Mesenchymal stem cell (in vitro differentiated cells and primary cell): ENCODE data around the gene STX16.

ENCODE experiments used
- DNase-seq: peaks from one replicate; pipeline ENCODE4 v3.0.0-alpha.2; 2013
- H2AFZ ChIP-seq: one replicate; pipeline ENCODE4 v1.6.1; 2013; ENCODE audit warnings: low read depth, mild to moderate bottlenecking, control low read depth, inconsistent platforms, low read length, moderate library complexity
- H2AK5ac ChIP-seq: 2 replicates; pipeline ENCODE4 v1.6.1; 2013; ENCODE audit warnings: low read length, moderate library complexity, mild to moderate bottlenecking, inconsistent platforms; ENCODE audit not compliant: severe bottlenecking
- H2BK120ac ChIP-seq: one replicate; pipeline ENCODE4 v1.6.1; 2013; ENCODE audit warnings: low read depth, mild to moderate bottlenecking, inconsistent platforms, low read length, moderate library complexity
- H2BK12ac ChIP-seq, 2 experiments: one replicate each; pipeline ENCODE4 v1.6.1; 2013; ENCODE audit warnings: inconsistent platforms in 2 of 2, low read length in 2 of 2, mild to moderate bottlenecking in 2 of 2, moderate library complexity in 2 of 2, control low read depth in 1 of 2
- H2BK15ac ChIP-seq: one replicate; pipeline ENCODE4 v1.6.1; 2013; ENCODE audit warnings: mild to moderate bottlenecking, low read depth, inconsistent platforms; ENCODE audit not compliant: poor library complexity, severe bottlenecking
- H2BK5ac ChIP-seq: 2 replicates; pipeline ENCODE4 v1.6.1; 2013; ENCODE audit warnings: low read depth, mild to moderate bottlenecking, low read length, control low read depth, inconsistent platforms; ENCODE audit not compliant: poor library complexity, severe bottlenecking
- H3K14ac ChIP-seq, 2 experiments: one replicate each; pipeline ENCODE4 v1.6.1; 2013; ENCODE audit warnings: inconsistent platforms in 2 of 2, low read length in 2 of 2, control low read depth in 1 of 2, mild to moderate bottlenecking in 1 of 2, moderate library complexity in 1 of 2
- H3K18ac ChIP-seq, 2 experiments: one replicate each; pipeline ENCODE4 v1.6.1; 2013; ENCODE audit warnings: inconsistent platforms in 2 of 2, low read length in 2 of 2, control low read depth in 1 of 2, low read depth in 1 of 2, mild to moderate bottlenecking in 1 of 2
- H3K23ac ChIP-seq, 2 experiments: one replicate each; pipeline ENCODE4 v1.6.1; 2013; ENCODE audit warnings: inconsistent platforms in 2 of 2, low read length in 2 of 2, mild to moderate bottlenecking in 2 of 2, moderate library complexity in 2 of 2, control low read depth in 1 of 2
- H3K27ac ChIP-seq: 2 replicates; pipeline ENCODE4 v1.5.1; 2013; ENCODE audit warnings: mild to moderate bottlenecking, moderate library complexity, low read length, control low read depth, inconsistent platforms; ENCODE audit not compliant: poor library complexity, severe bottlenecking
- H3K27me3 ChIP-seq, 2 experiments: 2 replicates each; pipeline versions ENCODE4 v1.6.1 to v1.7.0; 2013; ENCODE audit warnings: low read length in 2 of 2, mild to moderate bottlenecking in 2 of 2, moderate library complexity in 2 of 2, control low read depth in 1 of 2, inconsistent platforms in 1 of 2; ENCODE audit not compliant: control insufficient read depth in 1 of 2, insufficient read depth in 1 of 2
- H3K36me3 ChIP-seq, 2 experiments: 2 replicates each; pipeline versions ENCODE4 v1.6.1 to v1.7.0; 2013; ENCODE audit warnings: low read length in 2 of 2, control low read depth in 1 of 2, inconsistent platforms in 1 of 2, low read depth in 1 of 2, mild to moderate bottlenecking in 1 of 2; ENCODE audit not compliant: insufficient read depth in 2 of 2, control insufficient read depth in 1 of 2
- H3K4ac ChIP-seq, 2 experiments: one replicate each; pipeline ENCODE4 v1.6.1; 2013; ENCODE audit warnings: inconsistent platforms in 2 of 2, low read length in 2 of 2, mild to moderate bottlenecking in 2 of 2, moderate library complexity in 2 of 2, control low read depth in 1 of 2, low read depth in 1 of 2
- H3K4me1 ChIP-seq: 2 replicates; pipeline ENCODE4 v1.6.1; 2013; ENCODE audit warnings: low read depth, low read length, control low read depth; ENCODE audit not compliant: control insufficient read depth, insufficient read depth
- H3K4me2 ChIP-seq: 2 replicates; pipeline ENCODE4 v1.6.1; 2013; ENCODE audit warnings: low read length, mild to moderate bottlenecking, inconsistent platforms; ENCODE audit not compliant: poor library complexity, severe bottlenecking
- H3K4me3 ChIP-seq, 2 experiments: 2 replicates each; pipeline versions ENCODE4 v1.5.1 to v1.7.0; 2013; ENCODE audit warnings: low read length in 2 of 2, mild to moderate bottlenecking in 2 of 2, control low read depth in 1 of 2, low read depth in 1 of 2; ENCODE audit not compliant: insufficient read depth in 1 of 2
- H3K79me1 ChIP-seq: replicated peaks from 2 replicates; pipeline ENCODE4 v1.6.1; 2013; ENCODE audit warnings: mild to moderate bottlenecking, control low read depth, low read length, inconsistent platforms; ENCODE audit not compliant: poor library complexity, severe bottlenecking
- H3K9ac ChIP-seq: 2 replicates; pipeline ENCODE4 v1.7.0; 2013; ENCODE audit warnings: mild to moderate bottlenecking, low read length, moderate library complexity
- H3K9me3 ChIP-seq: 2 replicates; pipeline ENCODE4 v1.7.0; 2013; ENCODE audit warnings: mild to moderate bottlenecking, low read length; ENCODE audit not compliant: control insufficient read depth
- H4K8ac ChIP-seq: one replicate; pipeline ENCODE4 v1.6.1; 2013; ENCODE audit warnings: inconsistent platforms, mild to moderate bottlenecking, low read length, moderate library complexity
- H4K91ac ChIP-seq: one replicate; pipeline ENCODE4 v1.6.1; 2013; ENCODE audit warnings: mild to moderate bottlenecking, low read length, inconsistent platforms
- WGBS: methylation state at CpG from one replicate; pipeline ENCODE4 v1.1.7; 2013; ENCODE audit warnings: mixed read lengths; 5-methylcytosine and 5-hydroxymethylcytosine counted together

STX16 gene

GRCh38 chr20:58682656-58683531 is 31.8 kb downstream of the STX16 start:
- WGBS, result 84% methylated on average over 8 of the region's 11 CpGs

GRCh38 chr20:58684291-58684690 is 33.2 kb downstream of the STX16 start:
- no peak overlapping the region for H3K4me3 ChIP-seq
- peaks cover 9% of the 10 kb centered on the region for H3K4me1 ChIP-seq
- no peak overlapping the region for H3K9ac ChIP-seq
- no peak overlapping the region for H2BK15ac ChIP-seq
- no peak overlapping the region for H4K8ac ChIP-seq
- no peak overlapping the region for H3K14ac ChIP-seq
- no peak overlapping the region for H4K91ac ChIP-seq
- peaks cover 10% of the 10 kb centered on the region for H3K79me1 ChIP-seq
- H3K4me2 ChIP-seq, result peak overlapping the region; percentile 12
- H3K18ac ChIP-seq, result no peak overlapping the region
- no peaks in the 10 kb centered on the region for H3K9me3 ChIP-seq
- WGBS, result 100% methylated on average over 2 of the region's 2 CpGs
- peak overlapping the region; percentile 63 for H2BK5ac ChIP-seq
- H3K27me3 ChIP-seq, result no peaks in the 10 kb centered on the region
- H3K23ac ChIP-seq, result no peak overlapping the region
- H2BK120ac ChIP-seq, result no peak overlapping the region
- peaks cover 14 to 27% of the 10 kb centered on the region in 2 experiments for H3K36me3 ChIP-seq
- peak overlapping the region; percentile 94 for H3K27ac ChIP-seq
- no peak overlapping the region for H2BK12ac ChIP-seq
- H3K4ac ChIP-seq, result no peak overlapping the region
- H2AK5ac ChIP-seq, result no peak overlapping the region
- DNase-seq, result no peak
- no peak overlapping the region for H2AFZ ChIP-seq

More at GRCh38 chr20:58682656-58683531, 31.8 kb downstream of the STX16 start:
- Histone ChIP-seq H2BK15ac (no peak overlapping the region), H2AK5ac (peak overlapping the region; percentile 88), H3K9ac (no peak overlapping the region), H4K8ac (peak overlapping the region; percentile 23), H3K27me3 (no peaks in the 10 kb centered on the region), H3K36me3 (peaks cover 19 to 39% of the 10 kb centered on the region in 2 experiments), H3K4me1 (peaks cover 6% of the 10 kb centered on the region), H3K9me3 (no peaks in the 10 kb centered on the region), H3K79me1 (peaks cover 15% of the 10 kb centered on the region), H2BK12ac (no peak overlapping the region), H3K4me2 (no peak overlapping the region), H2AFZ (no peak overlapping the region), H3K18ac (no peak overlapping the region), H4K91ac (no peak overlapping the region), H3K4me3 (no peak overlapping the region), H2BK120ac (no peak overlapping the region), H3K4ac (no peak overlapping the region), H3K23ac (no peak overlapping the region), H2BK5ac (no peak overlapping the region), H3K14ac (no peak overlapping the region), H3K27ac (peak overlapping the region; percentile 64)
- peak; percentile 48 for DNase-seq

- no peak overlapping the region for H2AFZ ChIP-seq
- WGBS, result 95% methylated on average over 5 of the region's 5 CpGs
- H3K9me3 ChIP-seq, result no peaks in the 10 kb centered on the region
- no peak overlapping the region for H3K14ac ChIP-seq
- H2BK12ac ChIP-seq, result no peak overlapping the region
- H4K8ac ChIP-seq, result no peak overlapping the region
- H2AK5ac ChIP-seq, result peak overlapping the region; percentile 36
- no peak overlapping the region for H3K4me3 ChIP-seq
- peaks cover 9% of the 10 kb centered on the region for H3K4me1 ChIP-seq
- no peak overlapping the region for H3K27ac ChIP-seq
- peaks cover 7 to 11% of the 10 kb centered on the region in 2 experiments for H3K36me3 ChIP-seq
- H3K18ac ChIP-seq, result no peak overlapping the region
- H3K4me2 ChIP-seq, result no peak overlapping the region
- no peak overlapping the region for H3K23ac ChIP-seq
- peaks cover 6% of the 10 kb centered on the region for H3K79me1 ChIP-seq
- no peak overlapping the region for H4K91ac ChIP-seq
- H2BK15ac ChIP-seq, result no peak overlapping the region
- no peak for DNase-seq
- no peaks in the 10 kb centered on the region for H3K27me3 ChIP-seq
- H3K4ac ChIP-seq, result no peak overlapping the region
- no peak overlapping the region for H3K9ac ChIP-seq
- no peak overlapping the region for H2BK120ac ChIP-seq
- no peak overlapping the region for H2BK5ac ChIP-seq
Observed at GRCh38 chr20:58685988-58686387, 34.9 kb downstream of the STX16 start.

- no peak overlapping the region for H4K8ac ChIP-seq
Observed at GRCh38 chr20:58688414-58688813, 37.3 kb downstream of the STX16 start.

More at GRCh38 chr20:58688414-58688813, 37.3 kb downstream of the STX16 start:
- Histone ChIP-seq H4K91ac (no peak overlapping the region), H2BK120ac (no peak overlapping the region), H2AFZ (no peak overlapping the region), H2BK5ac (no peak overlapping the region), H2BK12ac (no peak overlapping the region), H3K27me3 (no peaks in the 10 kb centered on the region), H2AK5ac (no peak overlapping the region), H3K18ac (no peak overlapping the region), H3K4me2 (no peak overlapping the region), H3K9me3 (no peaks in the 10 kb centered on the region), H3K23ac (no peak overlapping the region), H3K4me1 (peaks cover 11% of the 10 kb centered on the region), H3K4ac (no peak overlapping the region), H2BK15ac (no peak overlapping the region), H3K4me3 (no peak overlapping the region), H3K79me1 (peaks cover 3% of the 10 kb centered on the region), H3K27ac (no peak overlapping the region), H3K9ac (no peak overlapping the region), H3K14ac (no peak overlapping the region), H3K36me3 (peaks cover 7% of the 10 kb centered on the region in 2 experiments)
- DNase-seq, result no peak
- WGBS, result 98% methylated on average over 3 of the region's 4 CpGs
